Stimulated activated CD8-positive, alpha-beta memory T cell treated with anti-CD3 and anti-CD28 coated beads, Interleukin-7, amount 100 ng/mL, for 48 hours (primary cell): ENCODE measurements around the gene PNRC2.
"Not testable (repeated sequence)": the region's sequence is repeated elsewhere in the genome, so short reads cannot be mapped to it uniquely, and the experiment has no call there.

ENCODE experiments used
- DNase-seq, 2 donors: peaks; one replicate each; pipeline ENCODE4 v3.0.0-alpha.2; 2020; ENCODE audit warnings: low read depth in 1 of 2; ENCODE audit errors: extremely low read depth in 1 of 2

The PNRC2 gene

GRCh38 chr1:23947366-23947765 is 12.3 kb upstream of the PNRC2 start:
- DNase-seq, result no peak

- no peak for DNase-seq
Observed at GRCh38 chr1:23953020-23953419, 6.6 kb upstream of the PNRC2 start.

GRCh38 chr1:23957096-23957495 is 2.5 kb upstream of the PNRC2 start:
- DNase-seq, result no peak

GRCh38 chr1:23958040-23958809 is 1.4 kb upstream of the PNRC2 start:
- DNase-seq, result not testable (repeated sequence)

- peak; percentile 80 to 95 for DNase-seq
Observed at GRCh38 chr1:23958810-23959460, 693 bp upstream of the PNRC2 start.

- no peak for DNase-seq
Observed at GRCh38 chr1:23960291-23961020, 828 bp downstream of the PNRC2 start.

- DNase-seq, result no peak
Observed at GRCh38 chr1:23963617-23964234, 4.1 kb downstream of the PNRC2 start.

GRCh38 chr1:23964235-23964668 is 4.6 kb downstream of the PNRC2 start:
- no peak for DNase-seq

- no peak for DNase-seq
Observed at GRCh38 chr1:23964790-23965740, 5.4 kb downstream of the PNRC2 start.

- DNase-seq, result no peak
Observed at GRCh38 chr1:23966973-23967493, 7.4 kb downstream of the PNRC2 start.

GRCh38 chr1:23967871-23968270 is 8.2 kb downstream of the PNRC2 start:
- DNase-seq, result no peak

GRCh38 chr1:23977187-23977853 is 17.7 kb downstream of the PNRC2 start:
- no peak for DNase-seq

- DNase-seq, result no peak
Observed at GRCh38 chr1:23977854-23978191, 18.2 kb downstream of the PNRC2 start.

GRCh38 chr1:23978805-23979204 is 19.2 kb downstream of the PNRC2 start:
- no peak for DNase-seq

GRCh38 chr1:23979387-23979880 is 19.8 kb downstream of the PNRC2 start:
- DNase-seq, result no peak

- DNase-seq, result peak; percentile 97
Observed at GRCh38 chr1:23979881-23980727, 20.5 kb downstream of the PNRC2 start, which contains the start of gene SRSF10. Gene SRSF10 (minus strand): TSS chr1:23980327. CDS start chr1:23980255, 72 bp downstream.

- DNase-seq, result peak; percentile 34 to 62
Observed at GRCh38 chr1:23980728-23981070, 21.1 kb downstream of the PNRC2 start.

- DNase-seq, result no peak
Observed at GRCh38 chr1:23984417-23985186, 25.0 kb downstream of the PNRC2 start.
